ENCODE results near the gene AK1. TPM values are rescaled to one million over a fixed set of nuclear protein-coding genes. Genes with fewer than 3 reads are reported as not detected.

Gene AK1
- total RNA-seq, 2 experiments from 2014 or later, result 46.7 to 52.6 TPM

DNA sequence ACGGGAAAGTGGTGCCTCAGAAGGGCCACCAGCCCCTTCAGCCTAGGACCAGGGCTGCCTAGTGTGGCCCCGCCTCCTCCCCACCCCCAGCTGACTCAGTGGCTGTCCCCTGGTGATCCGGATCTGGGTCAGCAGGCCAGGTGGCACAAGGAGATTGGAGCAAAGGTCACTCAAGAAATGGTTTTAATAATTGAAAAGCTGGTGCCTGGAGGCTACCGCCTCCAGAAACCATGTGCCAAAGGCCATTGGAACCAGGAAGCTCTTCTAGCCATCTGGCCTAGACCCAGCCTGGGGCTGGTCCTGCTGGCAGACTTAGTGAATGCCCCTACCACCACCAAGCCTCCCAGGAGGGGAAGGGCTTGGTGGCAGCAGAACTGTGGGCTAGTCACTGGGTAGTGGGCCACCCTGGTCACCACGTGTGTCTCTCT lies 37.9 kb upstream of the AK1 start:
- Histone ChIP-seq H3K4me3 (ENCODE audit: low read length) (no peak overlapping the region), H3K36me3 (ENCODE audit: insufficient read depth, low read length) (peaks cover 18% of the 10 kb centered on the region), H3K4me1 (ENCODE audit: insufficient read depth, low read length) (peaks cover 59% of the 10 kb centered on the region), H3K27ac (ENCODE audit: low read depth in 1 of 2, low read length in 2 of 2) (peak overlapping the region in 1 of 2 donors; percentile 56), H3K9me3 (ENCODE audit: control insufficient read depth in 1 of 2, insufficient read depth in 1 of 2, low read length in 2 of 2) (no peaks in the 10 kb centered on the region), H3K27me3 (ENCODE audit: control insufficient read depth in 1 of 2, insufficient read depth in 2 of 2, low read length in 2 of 2) (no peaks in the 10 kb centered on the region)
- no peak for TF ChIP-seq CTCF (IDR thresholded peaks at IDR 0.05)
- Mint-ChIP-seq H3K36me3 (ENCODE audit: low read depth) (peaks cover 35% of the 10 kb centered on the region), H3K4me3 (peak overlapping the region; percentile 88), H3K27me3 (no peaks in the 10 kb centered on the region), H3K4me1 (ENCODE audit: low read depth) (peaks cover 48% of the 10 kb centered on the region), H3K9me3 (no peaks in the 10 kb centered on the region), H3K27ac (peak overlapping the region; percentile 89)
- CTCF ChIA-PET, result interaction anchor here (2.6 kb wide), 1 partner anchor 180 kb away, joined by 10 read pairs; the partner anchor contains the start of gene TOR2A
- intact Hi-C loops (cut with DNase I, micrococcal nuclease), result loop anchor here (5.0 kb wide), 3 partner anchors 33 to 463 kb away; partner anchors contain the start of genes LRSAM1 (in 1 of the 2), RPL12 (in 1 of the 2) and STXBP1 (in 1 of the 2)
- DNase-seq, result peak in 1 of 14 experiments; percentile 33
- POLR2A ChIA-PET, result interaction anchor here (1.0 to 3.6 kb wide), 7 partner anchors 10 to 181 kb away, joined by 3 to 77 read pairs (median 11); partner anchors contain the start of genes CDK9, ST6GALNAC6 and TOR2A
- ATAC-seq (ENCODE audit: poor library complexity), result no peak

DNA sequence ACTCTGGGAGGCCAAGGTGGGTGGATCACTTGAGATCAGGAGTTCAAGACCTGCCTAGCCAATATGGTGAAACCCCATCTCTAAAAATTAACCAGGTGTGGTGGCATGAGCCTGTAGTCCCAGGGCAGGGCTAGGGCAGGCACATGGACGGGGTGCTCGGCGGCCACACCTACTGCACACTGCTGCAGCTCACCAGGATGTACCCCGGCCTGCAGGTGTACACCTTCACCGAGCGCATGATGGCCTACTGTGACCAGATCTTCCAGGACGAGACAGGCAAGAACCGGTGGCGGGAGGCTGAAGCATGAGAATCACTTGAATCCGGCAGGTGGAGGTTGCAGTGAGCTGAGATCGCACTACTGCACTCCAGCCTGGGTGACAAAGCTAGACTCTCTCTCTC lies 36.2 kb upstream of the AK1 start:
- POLR2A ChIA-PET, result no interaction called here
- no peaks in the 10 kb centered on the region for H3K9me3 Mint-ChIP-seq
- Histone ChIP-seq H3K9me3 (ENCODE audit: control insufficient read depth in 1 of 2, insufficient read depth in 1 of 2, low read length in 2 of 2) (no peaks in the 10 kb centered on the region), H3K27ac (ENCODE audit: low read depth in 1 of 2, low read length in 2 of 2) (no peak overlapping the region), H3K27me3 (ENCODE audit: control insufficient read depth in 1 of 2, insufficient read depth in 2 of 2, low read length in 2 of 2) (no peaks in the 10 kb centered on the region), H3K4me3 (ENCODE audit: low read length) (no peak overlapping the region), H3K4me1 (ENCODE audit: insufficient read depth, low read length) (peaks cover 50% of the 10 kb centered on the region), H3K36me3 (ENCODE audit: insufficient read depth, low read length) (peaks cover 28% of the 10 kb centered on the region)
- CTCF ChIA-PET, result interaction anchor here (0.6 to 2.1 kb wide), 4 partner anchors 8 to 179 kb away, joined by 3 to 5 read pairs (median 4); partner anchors contain the start of gene TOR2A
- H3K27ac Mint-ChIP-seq, result no peak overlapping the region
- DNase-seq (no peak), ATAC-seq (ENCODE audit: poor library complexity) (no peak)
- no peaks in the 10 kb centered on the region for H3K27me3 Mint-ChIP-seq
- TF ChIP-seq CTCF (IDR thresholded peaks at IDR 0.05), result no peak
- peaks cover 39% of the 10 kb centered on the region for H3K4me1 Mint-ChIP-seq (ENCODE audit: low read depth)
- peaks cover 35% of the 10 kb centered on the region for H3K36me3 Mint-ChIP-seq (ENCODE audit: low read depth)
- H3K4me3 Mint-ChIP-seq, result no peak overlapping the region
- intact Hi-C loops (cut with DNase I, micrococcal nuclease), result loop anchor here in 1 of 2 experiments (5.0 kb wide), 1 partner anchor 36 kb away; the partner anchor contains the start of gene AK1

DNA sequence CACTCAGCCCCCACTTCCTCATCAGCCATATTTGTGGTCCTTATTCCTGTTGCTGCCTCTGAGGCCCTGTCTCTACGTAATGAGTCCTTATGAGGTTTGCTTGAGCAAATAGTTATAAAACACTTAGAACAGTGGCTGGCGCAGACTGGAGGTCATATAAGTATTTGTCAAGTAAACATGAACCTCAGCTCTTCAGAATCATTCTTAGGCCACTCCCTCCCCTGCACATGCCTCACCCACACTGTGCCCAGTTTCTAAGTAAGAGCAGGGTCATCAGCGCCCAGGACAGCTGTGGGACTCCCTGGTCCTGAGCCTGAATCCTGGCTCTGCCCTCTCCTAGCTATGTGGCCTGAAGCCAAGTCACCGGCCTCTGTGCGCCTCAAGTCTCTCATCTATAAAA lies 35.4 kb upstream of the AK1 start:
- peaks cover 36% of the 10 kb centered on the region for H3K36me3 ChIP-seq (ENCODE audit: insufficient read depth, low read length)
- Mint-ChIP-seq H3K27ac (no peak overlapping the region), H3K27me3 (no peaks in the 10 kb centered on the region), H3K9me3 (no peaks in the 10 kb centered on the region), H3K4me1 (ENCODE audit: low read depth) (peaks cover 31% of the 10 kb centered on the region), H3K4me3 (peak overlapping the region; percentile 11), H3K36me3 (ENCODE audit: low read depth) (peaks cover 36% of the 10 kb centered on the region)
- H3K27me3 ChIP-seq (ENCODE audit: control insufficient read depth in 1 of 2, insufficient read depth in 2 of 2, low read length in 2 of 2), result no peaks in the 10 kb centered on the region
- H3K4me3 ChIP-seq (ENCODE audit: low read length), result no peak overlapping the region
- no peak overlapping the region for H3K27ac ChIP-seq (ENCODE audit: low read depth in 1 of 2, low read length in 2 of 2)
- intact Hi-C loops (cut with DNase I, micrococcal nuclease), result loop anchor here in 1 of 2 experiments (5.0 kb wide), 1 partner anchor 36 kb away; the partner anchor contains the start of gene AK1
- H3K4me1 ChIP-seq (ENCODE audit: insufficient read depth, low read length), result peaks cover 42% of the 10 kb centered on the region
- POLR2A ChIA-PET, result interaction anchor here (0.6 kb wide), 1 partner anchor 120 kb away, joined by 3 read pairs; no protein-coding TSS in a partner anchor
- no peak for ATAC-seq (ENCODE audit: poor library complexity)
- no peak for TF ChIP-seq CTCF (IDR thresholded peaks at IDR 0.05)
- no peak for DNase-seq
- CTCF ChIA-PET, result interaction anchor here (1.4 to 2.1 kb wide), 2 partner anchors 9 to 178 kb away, joined by 5 read pairs; partner anchors contain the start of gene TOR2A
- no peaks in the 10 kb centered on the region for H3K9me3 ChIP-seq (ENCODE audit: control insufficient read depth in 1 of 2, insufficient read depth in 1 of 2, low read length in 2 of 2)

All from CD4-positive, alpha-beta T cell (primary cell).